ENCODE results near the gene OSBPL2. TPM values are rescaled to one million over a fixed set of nuclear protein-coding genes. Genes with fewer than 3 reads are reported as not detected.

Gene OSBPL2
- total and polyA plus RNA-seq, 5 donors = 20.0 to 61.6 (median 44.4) TPM

GRCh38 chr20:62197801-62198200 is 40.5 kb upstream of the OSBPL2 start:
- WGBS = 96% methylated on average over 18 of the region's 18 CpGs
- Histone ChIP-seq H3K4me1 (ENCODE audit: control insufficient read depth, insufficient read depth, low read length) (no peaks in the 10 kb centered on the region), H3K9me3 (ENCODE audit: control insufficient read depth, low read length) (no peaks in the 10 kb centered on the region), H3K27ac (ENCODE audit: low read length) (no peak overlapping the region), H3K27me3 (ENCODE audit: control insufficient read depth, insufficient read depth) (no peaks in the 10 kb centered on the region), H3K4me3 (ENCODE audit: low read length) (no peak overlapping the region)
- intact Hi-C loops (cut with DNase I) = no loop called here
- no peak for ATAC-seq
- DNase-seq = peak in 1 of 3 donors; percentile 34

DNA sequence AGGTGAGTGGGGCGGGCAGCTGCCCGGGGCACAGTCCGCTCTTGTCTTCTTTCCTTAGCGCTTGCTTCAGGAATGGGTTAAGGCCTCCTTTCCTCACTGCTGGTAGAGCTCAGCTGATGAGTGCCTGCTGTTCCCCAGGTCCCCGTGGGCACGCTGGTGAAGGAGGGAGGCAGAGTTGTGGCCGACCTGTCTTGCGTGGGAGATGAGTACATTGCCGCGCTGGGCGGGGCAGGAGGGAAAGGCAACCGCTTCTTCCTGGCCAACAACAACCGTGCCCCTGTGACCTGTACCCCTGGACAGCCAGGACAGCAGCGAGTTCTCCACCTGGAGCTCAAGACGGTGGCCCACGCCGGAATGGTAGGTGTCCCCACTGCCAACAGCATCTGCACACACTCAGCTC is 39.8 kb upstream of the OSBPL2 start:
- Histone ChIP-seq H3K27ac (ENCODE audit: low read length) (no peak overlapping the region), H3K4me1 (ENCODE audit: control insufficient read depth, insufficient read depth, low read length) (no peaks in the 10 kb centered on the region), H3K4me3 (ENCODE audit: low read length) (no peak overlapping the region), H3K27me3 (ENCODE audit: control insufficient read depth, insufficient read depth) (no peaks in the 10 kb centered on the region), H3K9me3 (ENCODE audit: control insufficient read depth, low read length) (no peaks in the 10 kb centered on the region)
- DNase-seq (peak in 2 of 3 donors; percentile 12 to 33), ATAC-seq (peak in 1 of 2 donors; percentile 16)
- intact Hi-C loops (cut with DNase I) = no loop called here
- 94% methylated on average over 17 of the region's 17 CpGs for WGBS

- Histone ChIP-seq H3K27me3 (ENCODE audit: control insufficient read depth, insufficient read depth) (no peaks in the 10 kb centered on the region), H3K4me1 (ENCODE audit: control insufficient read depth, insufficient read depth, low read length) (no peaks in the 10 kb centered on the region), H3K9me3 (ENCODE audit: control insufficient read depth, low read length) (no peaks in the 10 kb centered on the region), H3K4me3 (ENCODE audit: low read length) (no peak overlapping the region), H3K27ac (ENCODE audit: low read length) (no peak overlapping the region)
- ATAC-seq (no peak), DNase-seq (peak in 2 of 3 donors; percentile 20 to 40)
- intact Hi-C loops (cut with DNase I) = no loop called here
- 97% methylated on average over 18 of the region's 18 CpGs for WGBS
Observed at GRCh38 chr20:62198931-62199330, 39.4 kb upstream of the OSBPL2 start.

DNA sequence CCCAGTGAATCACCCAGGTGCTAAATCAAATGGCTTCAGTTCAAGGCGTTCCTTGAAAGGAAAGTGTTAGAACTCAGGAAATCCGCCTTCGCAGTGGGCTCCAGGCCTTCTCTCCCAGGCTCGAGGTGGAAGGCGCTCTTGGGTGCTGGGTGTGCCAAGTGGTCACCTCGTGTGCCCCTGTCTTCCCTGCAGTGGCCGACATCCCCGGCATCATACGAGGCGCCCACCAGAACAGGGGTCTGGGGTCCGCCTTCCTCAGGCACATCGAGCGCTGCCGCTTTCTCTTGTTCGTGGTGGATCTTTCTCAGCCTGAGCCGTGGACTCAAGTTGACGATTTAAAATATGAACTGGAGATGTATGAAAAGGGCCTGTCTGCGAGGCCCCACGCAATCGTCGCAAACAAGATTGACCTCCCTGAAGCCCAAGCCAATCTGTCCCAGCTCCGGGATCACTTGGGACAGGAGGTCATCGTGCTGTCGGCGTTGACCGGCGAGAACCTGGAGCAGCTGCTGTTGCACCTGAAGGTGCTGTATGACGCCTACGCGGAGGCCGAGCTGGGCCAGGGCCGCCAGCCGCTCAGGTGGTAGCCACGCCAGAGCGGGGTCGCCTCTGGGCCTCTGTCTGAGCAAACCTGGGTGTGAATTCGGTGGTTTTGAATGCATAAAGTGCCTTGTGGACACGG is 37.7 kb upstream of the OSBPL2 start:
- ATAC-seq = no peak
- H3K27me3 ChIP-seq (ENCODE audit: control insufficient read depth, insufficient read depth) = no peaks in the 10 kb centered on the region
- 94% methylated on average over 38 of the region's 38 CpGs for WGBS

DNA sequence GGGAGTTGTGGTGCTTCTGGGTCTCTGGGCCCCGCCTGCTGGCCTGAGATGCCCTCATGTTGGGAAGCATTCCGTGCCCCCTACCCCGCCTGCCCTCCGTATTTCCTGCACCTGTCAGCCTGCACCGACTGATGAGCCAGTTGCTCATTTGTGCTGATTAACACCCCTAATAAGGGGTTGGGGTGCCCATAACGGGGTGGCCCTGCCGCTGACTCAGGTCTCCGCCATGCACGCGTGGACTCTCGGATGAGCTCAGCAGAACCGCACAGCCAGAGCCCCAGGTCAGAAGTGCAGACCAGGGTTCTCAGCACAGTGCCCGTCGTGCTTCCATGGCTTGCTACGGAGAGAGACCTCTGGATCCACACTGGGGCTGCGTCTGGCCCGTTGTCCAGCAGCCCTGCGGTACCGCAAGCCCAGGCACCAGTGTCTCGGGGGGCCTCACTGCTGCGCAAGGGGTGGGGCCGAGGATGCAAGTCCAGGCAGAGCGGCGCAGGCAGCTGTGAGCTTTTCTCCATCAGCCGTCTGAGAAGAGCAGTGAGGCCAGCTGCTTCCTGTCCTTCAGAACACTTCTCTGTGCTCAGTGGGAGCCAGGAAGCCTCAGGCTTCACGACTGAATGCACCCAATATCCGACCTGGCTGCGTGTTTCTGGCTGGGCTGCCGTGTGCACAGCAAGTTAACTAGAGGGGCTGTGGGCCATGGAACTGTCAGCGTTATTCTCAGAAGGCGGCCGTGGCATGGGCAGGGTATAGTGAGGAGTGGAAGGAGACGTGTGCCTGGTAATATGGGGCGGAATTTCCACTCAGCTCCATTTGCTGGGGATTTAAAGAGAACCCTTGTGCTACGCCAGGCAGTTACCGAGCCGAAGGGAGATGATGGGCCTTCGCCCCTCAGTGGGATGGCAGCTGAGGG is 36.9 kb upstream of the OSBPL2 start:
- WGBS = 82% methylated on average over 38 of the region's 38 CpGs
- Histone ChIP-seq H3K27me3 (ENCODE audit: control insufficient read depth, insufficient read depth) (no peaks in the 10 kb centered on the region), H3K27ac (ENCODE audit: low read length) (no peak overlapping the region), H3K4me1 (ENCODE audit: control insufficient read depth, insufficient read depth, low read length) (no peaks in the 10 kb centered on the region), H3K9me3 (ENCODE audit: control insufficient read depth, low read length) (no peaks in the 10 kb centered on the region), H3K4me3 (ENCODE audit: low read length) (no peak overlapping the region)
- ATAC-seq (no peak), DNase-seq (peak; percentile 7 to 38 (median 28))
- intact Hi-C loops (cut with DNase I) = no loop called here

More for the DNA sequence above, 37.7 kb upstream of the OSBPL2 start:
- intact Hi-C loops (cut with DNase I) = no loop called here
- Histone ChIP-seq H3K4me1 (ENCODE audit: control insufficient read depth, insufficient read depth, low read length) (no peaks in the 10 kb centered on the region), H3K4me3 (ENCODE audit: low read length) (no peak overlapping the region), H3K9me3 (ENCODE audit: control insufficient read depth, low read length) (no peaks in the 10 kb centered on the region), H3K27ac (ENCODE audit: low read length) (no peak overlapping the region)
- peak in 2 of 3 donors; percentile 41 to 43 for DNase-seq

DNA sequence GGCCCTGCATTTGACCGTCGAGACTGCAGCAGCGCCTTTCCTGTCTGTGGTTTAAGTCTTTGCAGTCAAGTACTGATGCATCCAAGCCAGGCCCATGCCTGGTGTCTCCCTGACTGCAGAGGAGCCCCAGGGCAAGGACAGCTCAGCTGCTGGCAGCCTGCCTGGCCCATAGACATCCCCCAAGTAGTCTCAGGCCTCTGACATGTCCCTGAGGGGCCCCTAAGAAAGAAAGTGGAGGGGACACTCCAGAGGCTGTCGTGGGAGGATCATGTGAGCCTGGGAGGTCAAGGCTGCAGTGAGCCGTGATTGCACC is 36.3 kb upstream of the OSBPL2 start:
- no peak overlapping the region for H3K4me3 ChIP-seq (ENCODE audit: low read length)
- DNase-seq (peak; percentile 4 to 25 (median 11)), ATAC-seq (no peak)
- WGBS = 64% methylated on average over 5 of the region's 5 CpGs
- no peaks in the 10 kb centered on the region for H3K27me3 ChIP-seq (ENCODE audit: control insufficient read depth, insufficient read depth)
- no peaks in the 10 kb centered on the region for H3K4me1 ChIP-seq (ENCODE audit: control insufficient read depth, insufficient read depth, low read length)
- intact Hi-C loops (cut with DNase I) = no loop called here
- H3K27ac ChIP-seq (ENCODE audit: low read length) = no peak overlapping the region
- no peaks in the 10 kb centered on the region for H3K9me3 ChIP-seq (ENCODE audit: control insufficient read depth, low read length)

- ATAC-seq = no peak
Observed at GRCh38 chr20:62202676-62203377, 35.5 kb upstream of the OSBPL2 start.

GRCh38 chr20:62203378-62204030 is 34.8 kb upstream of the OSBPL2 start:
- H3K27ac ChIP-seq (ENCODE audit: low read length) = no peak overlapping the region
- no peak for ATAC-seq
- intact Hi-C loops (cut with DNase I) = no loop called here
- 75% methylated on average over 22 of the region's 22 CpGs for WGBS
- no peaks in the 10 kb centered on the region for H3K27me3 ChIP-seq (ENCODE audit: control insufficient read depth, insufficient read depth)
- no peaks in the 10 kb centered on the region for H3K4me1 ChIP-seq (ENCODE audit: control insufficient read depth, insufficient read depth, low read length)
- H3K4me3 ChIP-seq (ENCODE audit: low read length) = no peak overlapping the region
- H3K9me3 ChIP-seq (ENCODE audit: control insufficient read depth, low read length) = no peaks in the 10 kb centered on the region
- DNase-seq = peak in 2 of 3 donors; percentile 2 to 43

More at GRCh38 chr20:62202676-62203377, 35.5 kb upstream of the OSBPL2 start:
- H3K27me3 ChIP-seq (ENCODE audit: control insufficient read depth, insufficient read depth) = no peaks in the 10 kb centered on the region
- H3K4me3 ChIP-seq (ENCODE audit: low read length) = no peak overlapping the region
- no peak overlapping the region for H3K27ac ChIP-seq (ENCODE audit: low read length)
- DNase-seq = peak; percentile 7 to 41 (median 16)
- H3K9me3 ChIP-seq (ENCODE audit: control insufficient read depth, low read length) = no peaks in the 10 kb centered on the region
- intact Hi-C loops (cut with DNase I) = no loop called here
- no peaks in the 10 kb centered on the region for H3K4me1 ChIP-seq (ENCODE audit: control insufficient read depth, insufficient read depth, low read length)
- WGBS = 84% methylated on average over 23 of the region's 23 CpGs

DNA sequence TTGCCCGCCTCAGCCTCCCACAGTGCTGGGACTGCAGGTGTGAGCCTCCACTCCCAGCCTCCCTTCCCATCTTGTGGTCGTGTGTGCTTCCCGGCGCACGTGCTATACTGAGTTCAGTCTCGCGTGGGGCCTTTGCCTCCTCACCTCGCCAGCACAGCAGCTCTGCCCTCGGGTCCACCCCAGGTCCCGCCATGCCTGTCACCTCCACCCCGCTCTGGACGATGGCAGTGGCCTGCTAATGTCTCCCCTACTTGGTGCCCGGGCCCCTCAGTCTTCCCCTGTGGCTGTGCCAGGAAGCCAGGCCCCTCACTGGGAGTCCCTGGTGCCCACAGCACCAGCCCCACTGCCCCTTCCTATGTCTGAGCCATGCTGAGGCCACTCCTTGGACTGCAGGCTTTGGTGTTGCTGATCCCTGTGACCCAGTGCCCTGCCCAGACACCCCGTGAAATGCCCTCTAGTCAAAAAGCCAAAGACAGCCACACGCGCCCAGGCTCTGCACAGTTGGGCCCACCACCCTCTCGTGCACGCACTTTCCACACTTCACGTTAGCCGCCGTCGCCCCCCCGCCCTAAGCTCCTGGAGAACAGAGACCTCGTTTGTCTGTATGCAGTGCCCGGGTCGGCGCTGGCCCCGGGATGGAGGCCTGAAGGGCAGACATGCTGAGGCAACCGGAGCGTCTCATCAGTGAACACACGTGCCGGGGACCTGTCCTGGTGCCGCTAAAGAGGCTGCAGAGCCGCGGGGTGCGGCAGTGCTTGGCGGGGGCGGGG is 32.5 kb upstream of the OSBPL2 start:
- Histone ChIP-seq H3K4me3 (ENCODE audit: low read length) (no peak overlapping the region), H3K9me3 (ENCODE audit: control insufficient read depth, low read length) (no peaks in the 10 kb centered on the region), H3K27me3 (ENCODE audit: control insufficient read depth, insufficient read depth) (no peaks in the 10 kb centered on the region), H3K4me1 (ENCODE audit: control insufficient read depth, insufficient read depth, low read length) (no peaks in the 10 kb centered on the region), H3K27ac (ENCODE audit: low read length) (no peak overlapping the region)
- intact Hi-C loops (cut with DNase I) = no loop called here
- DNase-seq (peak in 2 of 3 donors; percentile 35 to 45), ATAC-seq (no peak)
- WGBS = 90% methylated on average over 38 of the region's 38 CpGs

DNA sequence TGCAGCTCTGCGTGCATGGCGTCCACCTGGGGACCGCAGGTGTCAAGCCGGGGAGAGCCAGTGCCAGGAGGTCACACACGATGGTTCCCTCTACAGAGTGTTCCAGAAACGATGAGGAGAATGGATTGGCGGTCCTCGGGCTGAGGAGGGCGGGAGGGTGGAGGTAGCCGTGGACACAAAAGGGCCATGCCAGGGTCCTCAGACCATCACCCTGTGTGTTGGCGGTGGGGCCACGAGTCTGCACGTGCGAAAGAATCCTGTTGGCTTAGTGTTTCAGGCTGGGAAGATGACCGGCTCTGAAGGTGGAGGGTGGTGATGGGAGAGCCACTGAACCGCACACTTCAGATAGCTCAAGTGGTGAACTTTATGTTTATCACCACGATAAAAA is 31.9 kb upstream of the OSBPL2 start:
- Histone ChIP-seq H3K27ac (ENCODE audit: low read length) (no peak overlapping the region), H3K27me3 (ENCODE audit: control insufficient read depth, insufficient read depth) (no peaks in the 10 kb centered on the region), H3K9me3 (ENCODE audit: control insufficient read depth, low read length) (no peaks in the 10 kb centered on the region), H3K4me3 (ENCODE audit: low read length) (no peak overlapping the region), H3K4me1 (ENCODE audit: control insufficient read depth, insufficient read depth, low read length) (no peaks in the 10 kb centered on the region)
- DNase-seq (no peak), ATAC-seq (no peak)
- WGBS = 78% methylated on average over 17 of the region's 17 CpGs
- intact Hi-C loops (cut with DNase I) = no loop called here

All from right cardiac atrium (tissue), 5 donors.